ENCODE data around the gene FKBP11.
"Not testable (repeated sequence)": the region's sequence is repeated elsewhere in the genome, so short reads cannot be mapped to it uniquely, and the experiment has no call there.

FKBP11 gene

GRCh38 chr12:48903982-48904411 lies 21.3 kb downstream of the FKBP11 start:
- DNase-seq, result peak; percentile 47 to 87 (median 75)

- no peak for DNase-seq
Measured at GRCh38 chr12:48903363-48903981, 21.8 kb downstream of the FKBP11 start.

DNA sequence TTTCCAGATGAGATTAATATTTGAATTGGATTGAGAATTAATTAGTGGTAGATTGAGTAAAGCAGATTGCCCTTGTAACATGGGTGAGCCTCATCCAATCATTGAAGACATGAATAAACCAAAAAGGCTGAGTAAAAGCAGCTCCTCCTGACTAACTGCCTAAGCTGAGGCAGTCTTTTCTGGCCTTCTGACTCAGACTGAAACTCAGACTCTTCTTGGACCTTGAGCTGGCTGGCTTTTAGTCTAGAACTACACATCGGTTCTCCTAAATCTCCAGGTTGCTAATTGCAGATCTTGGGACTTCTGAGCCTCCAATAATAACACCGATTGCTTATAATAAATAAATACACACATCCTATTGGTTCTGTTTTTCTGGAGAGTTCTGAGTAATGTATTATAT lies 24.0 kb downstream of the FKBP11 start:
- peak in 1 of 5 experiments; percentile 38 for DNase-seq

- no peak for DNase-seq
Measured at GRCh38 chr12:48899651-48900050, 25.6 kb downstream of the FKBP11 start.

DNA sequence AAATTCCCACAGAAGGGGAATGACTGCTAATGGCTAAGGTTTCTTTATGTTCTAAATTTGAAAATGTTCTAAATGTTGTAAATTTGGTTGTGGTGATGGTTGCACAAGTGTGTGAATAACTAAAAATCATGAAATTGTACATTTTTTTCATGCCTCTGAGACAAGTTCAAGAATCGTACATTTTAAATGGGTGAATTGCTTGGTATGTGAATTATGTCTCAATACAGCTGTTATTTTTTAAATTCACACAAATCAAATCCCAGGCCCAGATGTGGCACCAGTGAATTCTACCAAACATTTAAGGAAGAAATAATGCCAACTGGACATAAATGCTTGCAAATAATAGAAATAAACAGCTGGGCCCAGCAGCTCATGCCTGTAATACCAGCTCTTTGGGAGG lies 31.0 kb downstream of the FKBP11 start:
- DNase-seq, result no peak

DNA sequence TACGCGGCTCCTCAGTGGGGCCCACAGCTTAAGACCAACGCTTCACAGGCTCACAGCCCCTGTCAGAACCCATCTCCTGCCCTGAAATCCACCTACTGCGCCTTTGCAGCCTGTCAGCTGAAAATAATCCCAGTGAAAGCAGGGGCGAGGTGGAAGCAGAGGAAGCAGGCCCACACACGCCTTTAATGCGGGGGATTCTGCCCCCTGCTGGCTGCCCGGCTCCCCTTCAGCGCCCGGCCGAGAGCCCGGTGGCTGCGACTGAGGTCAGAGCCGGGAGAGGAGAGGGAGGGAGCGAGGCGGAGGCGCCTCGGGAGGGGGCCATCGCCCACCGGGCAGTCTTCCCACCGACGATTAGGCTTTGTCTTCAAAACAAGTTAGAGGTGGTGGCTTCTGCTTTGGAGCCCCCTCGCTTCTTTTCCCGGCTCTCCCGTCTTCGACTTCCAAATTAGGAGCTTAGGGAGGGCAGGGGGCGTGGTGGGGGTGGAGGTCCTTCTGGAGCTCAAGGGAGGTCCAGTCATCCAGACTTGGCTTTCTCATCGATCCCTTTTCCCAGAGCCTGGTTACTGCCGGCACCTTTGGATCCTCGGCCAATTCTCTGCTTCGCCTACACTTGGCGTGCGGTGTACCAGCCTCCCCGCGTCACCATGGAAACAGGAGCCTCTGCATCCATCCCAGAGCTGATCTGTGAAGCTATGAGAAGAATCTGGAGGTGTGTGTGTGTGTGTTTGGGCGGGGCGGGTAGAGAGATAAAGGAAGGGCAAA lies 34.5 kb downstream of the FKBP11 start:
- DNase-seq, result peak; percentile 45 to 69 (median 55)

GRCh38 chr12:48889679-48890078 lies 35.6 kb downstream of the FKBP11 start:
- DNase-seq, result no peak

GRCh38 chr12:48883305-48884161 lies 41.8 kb downstream of the FKBP11 start:
- DNase-seq, result no peak

DNA sequence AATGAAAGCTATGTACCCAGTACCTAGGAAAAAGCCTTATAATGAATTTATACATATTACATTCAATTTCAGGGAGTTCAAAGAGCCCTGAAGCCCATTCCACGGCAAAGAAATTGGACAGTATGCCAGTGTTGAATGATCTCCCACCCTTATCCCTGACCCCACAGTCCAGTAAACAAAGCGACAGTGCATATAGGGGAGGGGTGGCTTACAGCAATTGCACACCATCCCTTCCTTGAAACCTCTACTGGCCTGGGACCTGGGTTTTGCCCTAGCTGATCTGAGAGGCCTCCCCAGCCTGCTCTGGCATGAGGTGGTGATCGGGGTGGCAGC lies 42.4 kb downstream of the FKBP11 start:
- no peak for DNase-seq

- DNase-seq, result no peak
Measured at GRCh38 chr12:48882315-48882687, 43.0 kb downstream of the FKBP11 start.

DNA sequence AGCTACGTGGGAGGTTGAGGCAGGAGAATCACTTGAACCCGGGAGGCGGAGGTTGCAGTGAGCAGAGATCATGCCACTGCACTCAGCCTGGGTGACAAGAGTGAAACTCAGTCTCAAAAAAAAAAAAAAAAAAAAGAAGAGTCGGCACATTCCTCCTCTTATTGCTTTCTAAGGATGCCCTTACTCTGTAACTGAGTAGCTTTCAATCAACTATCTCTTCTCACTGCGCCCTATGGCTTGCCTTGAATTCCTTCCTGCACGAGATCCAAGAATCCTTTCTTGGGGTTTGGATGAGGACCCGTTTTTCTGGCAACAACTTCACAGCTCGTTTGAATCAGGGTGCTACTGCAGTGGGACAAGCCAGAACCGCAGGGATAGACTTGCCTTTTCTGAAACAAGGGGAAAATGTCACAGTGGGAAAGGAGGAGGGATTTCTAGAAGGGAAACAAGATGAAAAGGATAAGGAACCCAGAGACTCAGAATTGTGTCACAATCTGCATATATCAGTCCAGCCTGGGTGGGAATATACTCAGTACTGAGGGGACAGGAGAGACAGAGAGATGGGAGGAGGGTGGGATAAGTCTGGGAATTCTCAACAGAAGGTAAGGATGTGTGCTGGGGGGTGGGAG lies 43.5 kb downstream of the FKBP11 start:
- DNase-seq, result no peak

- DNase-seq, result no peak
Measured at GRCh38 chr12:48880647-48881046, 44.6 kb downstream of the FKBP11 start.

GRCh38 chr12:48878548-48878947 lies 46.7 kb downstream of the FKBP11 start:
- no peak for DNase-seq

GRCh38 chr12:48875944-48876515 lies 49.3 kb downstream of the FKBP11 start:
- DNase-seq, result no peak

GRCh38 chr12:48873534-48873933 lies 51.8 kb downstream of the FKBP11 start:
- not testable (repeated sequence) for DNase-seq

DNA sequence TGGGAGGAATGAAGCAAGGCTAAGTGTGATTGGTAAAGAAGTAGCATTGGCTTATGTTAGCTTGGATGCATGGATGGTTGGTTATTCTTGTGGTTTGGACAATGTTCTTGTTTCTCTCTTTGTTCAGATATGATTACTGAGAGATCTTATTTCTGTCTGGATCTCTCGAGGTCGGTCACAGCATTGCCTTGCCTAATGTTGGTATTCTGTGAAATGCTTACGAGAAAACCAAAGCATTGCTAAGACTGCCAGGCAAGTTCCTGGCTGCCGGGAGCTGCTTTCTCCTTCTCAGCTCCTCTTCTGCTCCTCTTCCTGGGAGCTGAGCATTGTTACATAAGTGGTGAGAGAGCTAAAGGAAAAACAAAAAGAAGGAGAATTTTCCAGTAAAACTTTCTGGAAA lies 52.2 kb downstream of the FKBP11 start:
- no peak for DNase-seq

All from T-helper 2 cell (primary cell).